ENCODE data around the gene RNF31.

Gene RNF31

GRCh38 chr14:24115422-24116127 is 31.7 kb upstream of the RNF31 start:
- Histone ChIP-seq H3K4me2 (peak overlapping the region; percentile 96 to 100 (median 97)), H3K27me3 (no peaks in the 10 kb centered on the region), H3K9me3 (replicated peaks in 1 of 11) (no peaks in the 10 kb centered on the region), H3K9ac (peak overlapping the region; percentile 85 to 97 (median 90)), H4K20me1 (peaks cover 0 to 8% (median 0%) of the 10 kb centered on the region in 11 experiments; a peak in 3 of 22 replicates), H3K4me3 (peak overlapping the region; percentile 71 to 88 (median 76)), H3K27ac (peak overlapping the region; percentile 87 to 99 (median 96); a peak in 21 of 22 replicates), H3K36me3 (peaks cover 37 to 49% (median 40%) of the 10 kb centered on the region in 11 experiments), H3K4me1 (peaks cover 18 to 33% (median 27%) of the 10 kb centered on the region in 10 experiments)
- no peak for TF ChIP-seq Cebpa-rat (IDR thresholded peaks at IDR 0.05)

GRCh38 chr14:24116128-24116814 is 31.0 kb upstream of the RNF31 start:
- no peaks in the 10 kb centered on the region for H3K9me3 ChIP-seq (replicated peaks in 1 of 11)
- peaks cover 14 to 28% (median 24%) of the 10 kb centered on the region in 10 experiments for H3K4me1 ChIP-seq
- H3K4me2 ChIP-seq: peak overlapping the region; percentile 96 to 100 (median 97)
- TF ChIP-seq Cebpa-rat (IDR thresholded peaks at IDR 0.05): no peak
- H3K27me3 ChIP-seq: no peaks in the 10 kb centered on the region
- peak overlapping the region; percentile 85 to 97 (median 90); a peak in 20 of 22 replicates for H3K9ac ChIP-seq
- peaks cover 44 to 53% (median 47%) of the 10 kb centered on the region in 11 experiments for H3K36me3 ChIP-seq
- H3K27ac ChIP-seq: peak overlapping the region in 1 of 11 experiments; percentile 95; a peak in 1 of 22 replicates
- peak overlapping the region; percentile 71 to 88 (median 76) for H3K4me3 ChIP-seq
- peaks cover 0 to 8% (median 0%) of the 10 kb centered on the region in 11 experiments; a peak in 3 of 22 replicates for H4K20me1 ChIP-seq

- TF ChIP-seq Cebpa-rat (IDR thresholded peaks at IDR 0.05): no peak
- peaks cover 54 to 61% (median 56%) of the 10 kb centered on the region in 11 experiments for H3K36me3 ChIP-seq
- H3K4me1 ChIP-seq: peaks cover 14 to 27% (median 24%) of the 10 kb centered on the region in 10 experiments
- H3K9me3 ChIP-seq (replicated peaks in 1 of 11): no peaks in the 10 kb centered on the region
- H3K27me3 ChIP-seq: no peaks in the 10 kb centered on the region
- H3K4me2 ChIP-seq: peak overlapping the region in 7 of 11 experiments; percentile 6 to 99 (median 97); a peak in 7 of 22 replicates
- peaks cover 0 to 8% (median 0%) of the 10 kb centered on the region in 11 experiments; a peak in 3 of 22 replicates for H4K20me1 ChIP-seq
- peak overlapping the region in 3 of 11 experiments; percentile 20 to 96 (median 85); a peak in 2 of 22 replicates for H3K9ac ChIP-seq
- no peak overlapping the region for H3K27ac ChIP-seq
- H3K4me3 ChIP-seq: no peak overlapping the region
Observed at GRCh38 chr14:24117179-24117578, 30.1 kb upstream of the RNF31 start.

- TF ChIP-seq Cebpa-rat (IDR thresholded peaks at IDR 0.05): no peak
- no peak overlapping the region for H3K9ac ChIP-seq
- peaks cover 0 to 8% (median 0%) of the 10 kb centered on the region in 11 experiments; a peak in 3 of 22 replicates for H4K20me1 ChIP-seq
- peaks cover 14 to 22% (median 20%) of the 10 kb centered on the region in 10 experiments for H3K4me1 ChIP-seq
- peaks cover 76 to 86% (median 81%) of the 10 kb centered on the region in 11 experiments for H3K36me3 ChIP-seq
- H3K9me3 ChIP-seq (replicated peaks in 1 of 11): no peaks in the 10 kb centered on the region
- no peak overlapping the region for H3K4me3 ChIP-seq
- no peak overlapping the region for H3K4me2 ChIP-seq
- no peak overlapping the region for H3K27ac ChIP-seq
- no peaks in the 10 kb centered on the region for H3K27me3 ChIP-seq
Observed at GRCh38 chr14:24119691-24120090, 27.6 kb upstream of the RNF31 start.

GRCh38 chr14:24121210-24121609 is 26.1 kb upstream of the RNF31 start:
- H3K4me1 ChIP-seq: peaks cover 10 to 19% (median 16%) of the 10 kb centered on the region in 10 experiments
- peaks cover 76 to 89% (median 83%) of the 10 kb centered on the region in 11 experiments for H3K36me3 ChIP-seq
- peaks cover 0 to 6% (median 0%) of the 10 kb centered on the region in 11 experiments; a peak in 3 of 22 replicates for H4K20me1 ChIP-seq
- no peak overlapping the region for H3K4me3 ChIP-seq
- no peaks in the 10 kb centered on the region for H3K9me3 ChIP-seq (replicated peaks in 1 of 11)
- H3K4me2 ChIP-seq: no peak overlapping the region
- H3K9ac ChIP-seq: no peak overlapping the region; a peak in 1 of 22 replicates
- H3K27me3 ChIP-seq: no peaks in the 10 kb centered on the region
- no peak for TF ChIP-seq Cebpa-rat (IDR thresholded peaks at IDR 0.05)
- no peak overlapping the region for H3K27ac ChIP-seq

GRCh38 chr14:24122416-24122815 is 24.9 kb upstream of the RNF31 start:
- H3K27me3 ChIP-seq: no peaks in the 10 kb centered on the region
- peaks cover 65 to 78% (median 75%) of the 10 kb centered on the region in 11 experiments for H3K36me3 ChIP-seq
- H3K27ac ChIP-seq: no peak overlapping the region
- H3K4me1 ChIP-seq: peaks cover 2 to 19% (median 13%) of the 10 kb centered on the region in 10 experiments; a peak in 17 of 20 replicates
- H3K4me2 ChIP-seq: no peak overlapping the region
- no peaks in the 10 kb centered on the region for H3K9me3 ChIP-seq (replicated peaks in 1 of 11)
- H3K9ac ChIP-seq: no peak overlapping the region
- TF ChIP-seq Cebpa-rat (IDR thresholded peaks at IDR 0.05): no peak
- no peak overlapping the region for H3K4me3 ChIP-seq
- no peaks in the 10 kb centered on the region; a peak in 1 of 22 replicates for H4K20me1 ChIP-seq

GRCh38 chr14:24122898-24123297 is 24.4 kb upstream of the RNF31 start:
- Histone ChIP-seq H3K9ac (no peak overlapping the region), H4K20me1 (no peaks in the 10 kb centered on the region), H3K4me3 (no peak overlapping the region), H3K36me3 (peaks cover 60 to 73% (median 70%) of the 10 kb centered on the region in 11 experiments), H3K4me1 (peaks cover 0 to 24% (median 18%) of the 10 kb centered on the region in 10 experiments; a peak in 14 of 20 replicates), H3K27ac (no peak overlapping the region), H3K27me3 (no peaks in the 10 kb centered on the region), H3K9me3 (replicated peaks in 1 of 11) (no peaks in the 10 kb centered on the region), H3K4me2 (no peak overlapping the region)
- TF ChIP-seq Cebpa-rat (IDR thresholded peaks at IDR 0.05): no peak

- H3K4me2 ChIP-seq: no peak overlapping the region
- no peaks in the 10 kb centered on the region for H3K9me3 ChIP-seq (replicated peaks in 1 of 11)
- H3K4me1 ChIP-seq: peaks cover 0 to 31% (median 22%) of the 10 kb centered on the region in 10 experiments; a peak in 14 of 20 replicates
- H4K20me1 ChIP-seq: no peaks in the 10 kb centered on the region
- no peak overlapping the region; a peak in 1 of 22 replicates for H3K9ac ChIP-seq
- TF ChIP-seq Cebpa-rat (IDR thresholded peaks at IDR 0.05): no peak
- H3K36me3 ChIP-seq: peaks cover 52 to 65% (median 62%) of the 10 kb centered on the region in 11 experiments
- no peaks in the 10 kb centered on the region for H3K27me3 ChIP-seq
- no peak overlapping the region for H3K27ac ChIP-seq
- no peak overlapping the region for H3K4me3 ChIP-seq
Observed at GRCh38 chr14:24123424-24124417, 23.6 kb upstream of the RNF31 start.
